Subcutaneous adipose tissue (tissue), 4 donors: Measurements from ENCODE around the gene CEP55. TPM values are rescaled to one million over a fixed set of nuclear protein-coding genes. Genes with fewer than 3 reads are reported as not detected.

Experiments used
- total RNA-seq, 4 donors: library from RNA; depleted of rRNA; stranded (reverse); fragments of >200 nt; gene quantifications; one replicate each; pipeline ENCODE4 v1.1.0, GENCODE V29; 2016
- TF ChIP-seq, protein P1 (sequence below): fragments of 450-650 bp; IDR thresholded peaks from one replicate; pipeline ENCODE4 v1.5.1; 2016; ENCODE audit warnings: low read depth, mild to moderate bottlenecking, control low read depth, antibody characterized with exemption, moderate library complexity

Gene CEP55
- total RNA-seq, 4 donors from 2014 or later, result 0.19 to 4.2 (median 1.5) TPM

GRCh38 chr10:93554760-93555432 is 58.5 kb downstream of the CEP55 start:
- TF ChIP-seq, protein P1, sequence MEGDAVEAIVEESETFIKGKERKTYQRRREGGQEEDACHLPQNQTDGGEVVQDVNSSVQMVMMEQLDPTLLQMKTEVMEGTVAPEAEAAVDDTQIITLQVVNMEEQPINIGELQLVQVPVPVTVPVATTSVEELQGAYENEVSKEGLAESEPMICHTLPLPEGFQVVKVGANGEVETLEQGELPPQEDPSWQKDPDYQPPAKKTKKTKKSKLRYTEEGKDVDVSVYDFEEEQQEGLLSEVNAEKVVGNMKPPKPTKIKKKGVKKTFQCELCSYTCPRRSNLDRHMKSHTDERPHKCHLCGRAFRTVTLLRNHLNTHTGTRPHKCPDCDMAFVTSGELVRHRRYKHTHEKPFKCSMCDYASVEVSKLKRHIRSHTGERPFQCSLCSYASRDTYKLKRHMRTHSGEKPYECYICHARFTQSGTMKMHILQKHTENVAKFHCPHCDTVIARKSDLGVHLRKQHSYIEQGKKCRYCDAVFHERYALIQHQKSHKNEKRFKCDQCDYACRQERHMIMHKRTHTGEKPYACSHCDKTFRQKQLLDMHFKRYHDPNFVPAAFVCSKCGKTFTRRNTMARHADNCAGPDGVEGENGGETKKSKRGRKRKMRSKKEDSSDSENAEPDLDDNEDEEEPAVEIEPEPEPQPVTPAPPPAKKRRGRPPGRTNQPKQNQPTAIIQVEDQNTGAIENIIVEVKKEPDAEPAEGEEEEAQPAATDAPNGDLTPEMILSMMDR, result no peak

DNA sequence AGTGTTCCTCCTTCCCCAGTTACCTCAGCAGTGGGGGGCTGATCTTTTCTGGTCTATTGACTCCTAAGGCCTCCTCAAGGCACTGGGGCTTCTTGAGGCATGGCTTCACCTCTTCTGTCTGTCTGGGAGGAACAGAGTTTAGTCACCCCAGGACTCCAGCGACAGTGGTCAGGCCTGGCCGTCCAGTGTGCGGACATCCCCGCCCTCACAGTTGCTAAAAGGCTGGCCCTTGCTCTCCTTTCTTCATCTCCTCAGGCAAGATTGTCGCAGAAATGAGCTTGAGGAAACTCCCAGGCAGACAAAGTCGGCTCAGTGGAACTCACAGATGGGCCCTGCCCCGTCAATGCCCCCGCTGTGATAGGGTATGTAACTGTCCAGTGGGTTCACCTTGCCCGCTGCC is 63.1 kb downstream of the CEP55 start:
- TF ChIP-seq, protein P1, result no peak

- TF ChIP-seq, protein P1, result no peak
Measured at GRCh38 chr10:93560541-93560940, 64.1 kb downstream of the CEP55 start.

DNA sequence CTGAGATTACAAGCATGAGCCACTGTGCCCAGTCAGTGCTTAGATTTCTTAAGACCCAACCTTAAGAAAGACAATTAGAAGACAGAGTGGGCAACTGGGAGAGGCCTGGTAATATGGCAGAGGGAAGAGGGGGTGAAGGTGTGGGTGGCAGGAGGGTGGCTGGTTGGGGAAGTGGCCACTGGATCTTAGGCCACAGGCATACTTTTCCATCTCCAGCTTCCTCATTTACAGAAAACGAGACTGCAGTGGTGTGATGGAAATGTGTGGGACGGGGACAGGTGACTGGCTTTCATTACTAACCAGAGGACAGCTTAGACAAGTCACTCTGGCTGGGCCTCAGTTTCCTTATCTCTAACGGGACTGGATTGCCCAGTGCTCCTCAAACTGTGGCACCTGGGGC is 69.0 kb downstream of the CEP55 start:
- TF ChIP-seq, protein P1, result no peak

GRCh38 chr10:93566435-93567276 is 70.2 kb downstream of the CEP55 start, which contains the start of gene FFAR4:
Gene FFAR4, plus strand, starts transcription at chr10:93566665. Its CDS starts 56 bp downstream, at chr10:93566721.
- TF ChIP-seq, protein P1, result no peak

GRCh38 chr10:93567277-93568104 is 71.1 kb downstream of the CEP55 start:
- TF ChIP-seq, protein P1, result no peak

DNA sequence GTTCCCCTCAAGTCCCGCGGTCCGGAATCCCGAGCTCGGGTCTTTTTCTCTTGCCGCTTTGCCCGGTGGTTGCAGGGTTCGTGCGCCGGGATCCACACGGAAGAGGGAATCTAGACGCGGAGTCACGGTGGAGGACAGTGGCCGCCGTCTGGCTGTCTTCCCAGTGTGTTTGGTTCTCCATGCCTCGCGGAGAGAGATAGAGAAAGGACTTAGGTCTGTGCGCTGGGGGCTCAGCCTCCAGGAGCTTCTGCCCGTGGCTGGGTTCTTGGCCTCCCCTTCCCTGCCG is 71.6 kb downstream of the CEP55 start:
- TF ChIP-seq, protein P1, result no peak
